IPS-NIHi7 (cell line): ENCODE measurements around the gene VPS18.

Experiments used
- DNase-seq: peaks from one replicate; pipeline ENCODE4 v3.0.0; 2012; ENCODE audit warnings: mixed read lengths; ENCODE audit errors: extremely low spot score

The VPS18 gene

GRCh38 chr15:40936234-40936708, 42.0 kb downstream of the VPS18 start:
- no peak for DNase-seq

GRCh38 chr15:40936709-40937666, 42.7 kb downstream of the VPS18 start:
- no peak for DNase-seq

GRCh38 chr15:40937762-40938535, 43.7 kb downstream of the VPS18 start:
- no peak for DNase-seq

- DNase-seq: no peak
These were observed 44.3 kb downstream of the VPS18 start for GRCh38 chr15:40938536-40938870.

- DNase-seq: no peak
These were observed 46.1 kb downstream of the VPS18 start for GRCh38 chr15:40940296-40940801.

- no peak for DNase-seq
These were observed 46.8 kb downstream of the VPS18 start for GRCh38 chr15:40941068-40941527.

- DNase-seq: peak; percentile 89
These were observed 47.5 kb downstream of the VPS18 start for GRCh38 chr15:40941528-40942336.

GRCh38 chr15:40942337-40942854, 48.1 kb downstream of the VPS18 start:
- DNase-seq: no peak

- DNase-seq: no peak
These were observed 48.6 kb downstream of the VPS18 start for GRCh38 chr15:40942878-40943277.

- no peak for DNase-seq
These were observed 49.6 kb downstream of the VPS18 start for GRCh38 chr15:40943764-40944365.

- DNase-seq: no peak
These were observed 50.5 kb downstream of the VPS18 start for GRCh38 chr15:40944510-40945296.

GRCh38 chr15:40948706-40949473, 54.6 kb downstream of the VPS18 start:
- no peak for DNase-seq

GRCh38 chr15:40949756-40950207, 55.5 kb downstream of the VPS18 start:
- DNase-seq: no peak

- no peak for DNase-seq
These were observed 57.5 kb downstream of the VPS18 start for GRCh38 chr15:40951764-40952163.

GRCh38 chr15:40952301-40952900, 58.2 kb downstream of the VPS18 start:
- no peak for DNase-seq

GRCh38 chr15:40952901-40953712, 58.9 kb downstream of the VPS18 start, which contains the start of gene CHAC1:
TSS of gene CHAC1 (plus strand) at chr15:40953471. CDS start at chr15:40953584, 113 bp downstream.
- peak; percentile 100 for DNase-seq
